ENCODE results near the gene HEXIM1. TPM values are rescaled to one million over a fixed set of nuclear protein-coding genes. Genes with fewer than 3 reads are reported as not detected.

HEXIM1 gene
- total and polyA plus RNA-seq, 2 experiments from 2014 or later = 9.2 to 10.9 TPM

GRCh38 chr17:45106582-45106981 is 41.7 kb upstream of the HEXIM1 start (continued):
- TF ChIP-seq EZH2 (IDR thresholded peaks at IDR 0.05; ENCODE audit: low read depth, unreplicated experiment) (no peak), ZNF114 (CRISPR knock-in tag; IDR thresholded peaks at IDR 0.05) (no peak), POLR2AphosphoS5 (IDR thresholded peaks at IDR 0.05; ENCODE audit: low read depth) (no peak), CREB1 (CRISPR knock-in tag; IDR thresholded peaks at IDR 0.05; ENCODE audit: low read depth) (no peak), ZNF331 (CRISPR knock-in tag; IDR thresholded peaks at IDR 0.05; ENCODE audit: low read depth) (no peak)

GRCh38 chr17:45107293-45108010 is 40.8 kb upstream of the HEXIM1 start:
- Mint-ChIP-seq H3K36me3 (ENCODE audit: low read depth) (peaks cover 63% of the 10 kb centered on the region), H3K27me3 (ENCODE audit: insufficient read depth, low read depth, poor library complexity) (peaks cover 19% of the 10 kb centered on the region), H3K4me1 (0 out of 3 replicates have a peak, but pooled peaks cover 3% of the 10 kb centered on the region), H3K27ac (no peak overlapping the region), H3K4me3 (no peak overlapping the region), H3K9me3 (no peaks in the 10 kb centered on the region)
- Histone ChIP-seq H3K27me3 (ENCODE audit: insufficient read depth) (no peaks in the 10 kb centered on the region), H3K27ac (ENCODE audit: low read depth) (no peak overlapping the region), H3F3A (replicated peaks; ENCODE audit: low read depth) (peaks cover 2% of the 10 kb centered on the region; the same call in 1 of the 2 replicates), H4K20me1 (replicated peaks; ENCODE audit: insufficient read depth) (peaks cover 9% of the 10 kb centered on the region), H3K4me3 (no peak overlapping the region), H3K36me3 (ENCODE audit: insufficient read depth) (peaks cover 27% of the 10 kb centered on the region; the same call in 1 of the 2 replicates), H2AFZ (no peak overlapping the region), H3K79me2 (replicated peaks; ENCODE audit: insufficient read depth) (no peaks in the 10 kb centered on the region), H3K9me2 (ENCODE audit: insufficient read depth) (no peaks in the 10 kb centered on the region), H3K4me1 (ENCODE audit: insufficient read depth) (no peaks in the 10 kb centered on the region), H3K4me2 (no peak overlapping the region)
- DNase-seq (ENCODE audit: low spot score) (no peak), ATAC-seq (no peak)
- TF ChIP-seq STAT1 (IDR thresholded peaks at IDR 0.05; ENCODE audit: unreplicated experiment) (no peak), JUNB (IDR thresholded peaks at IDR 0.05; ENCODE audit: unreplicated experiment) (no peak), NANOG (IDR thresholded peaks at IDR 0.05; ENCODE audit: borderline replicate concordance) (no peak), ZNF462 (CRISPR knock-in tag; IDR thresholded peaks at IDR 0.05) (no peak), EZH2 (IDR thresholded peaks at IDR 0.05; ENCODE audit: low read depth, unreplicated experiment) (no peak), POLR2AphosphoS5 (IDR thresholded peaks at IDR 0.05; ENCODE audit: low read depth) (no peak)
